CD14-positive monocyte (primary cell): ENCODE results near the gene ADGRG6. TPM values are rescaled to one million over a fixed set of nuclear protein-coding genes. Genes with fewer than 3 reads are reported as not detected.

ENCODE experiments used
- DNase-seq, 3 donors: peaks; one replicate each; pipeline ENCODE4 v3.0.0-alpha.2; 2011 to 2022
- H2AFZ ChIP-seq: 2 replicates; pipeline ENCODE4 v1.6.0; 2012; ENCODE audit warnings: mild to moderate bottlenecking, low read depth, low read length, inconsistent platforms; ENCODE audit not compliant: insufficient read depth, poor library complexity, severe bottlenecking
- H3K27ac ChIP-seq, 2 donors: 1 replicate in 1 of 2; 2 replicates in 1 of 2; pipeline ENCODE4 v1.5.1; 2012 to 2013; ENCODE audit warnings: low read length in 2 of 2, control low read depth in 1 of 2, inconsistent platforms in 1 of 2, low read depth in 1 of 2, mild to moderate bottlenecking in 1 of 2
- H3K27me3 ChIP-seq, 2 donors: one replicate each; pipeline versions ENCODE4 v1.6.0 to v1.6.1; 2011 to 2013; ENCODE audit warnings: low read length in 2 of 2; ENCODE audit not compliant: control insufficient read depth in 2 of 2, insufficient read depth in 2 of 2
- H3K36me3 ChIP-seq, 2 donors: replicated peaks in 1 of 2; 1 replicate in 1 of 2; 2 replicates in 1 of 2; pipeline versions ENCODE4 v1.5.1 to v1.6.1; 2012 to 2013; ENCODE audit warnings: low read length in 2 of 2, control low read depth in 1 of 2, inconsistent platforms in 1 of 2, mild to moderate bottlenecking in 1 of 2; ENCODE audit not compliant: insufficient read depth in 2 of 2, control insufficient read depth in 1 of 2
- H3K4me1 ChIP-seq, 2 donors: 1 replicate in 1 of 2; 2 replicates in 1 of 2; pipeline versions ENCODE4 v1.5.1 to v1.6.1; 2012 to 2013; ENCODE audit warnings: low read length in 2 of 2, control low read depth in 1 of 2, inconsistent platforms in 1 of 2, mild to moderate bottlenecking in 1 of 2, moderate library complexity in 1 of 2; ENCODE audit not compliant: insufficient read depth in 2 of 2, control insufficient read depth in 1 of 2
- H3K4me2 ChIP-seq: replicated peaks from 2 replicates; pipeline ENCODE3; 2012; ENCODE audit warnings: low read length, moderate library complexity, mild to moderate bottlenecking; ENCODE audit not compliant: poor library complexity, severe bottlenecking; ENCODE audit errors: extremely low read depth
- H3K4me3 ChIP-seq, 3 experiments: fragments of 200-600 bp in 1 of 3; sonication (generic) in 1 of 3; replicated peaks in 1 of 3; 1 replicate in 2 of 3; 2 replicates in 1 of 3; pipeline ENCODE4 v1.5.1; 2011 to 2013; ENCODE audit warnings: low read length in 3 of 3, mild to moderate bottlenecking in 3 of 3, control low read depth in 2 of 3, low read depth in 2 of 3, inconsistent platforms in 1 of 3, moderate library complexity in 1 of 3
- H3K79me2 ChIP-seq: 2 replicates; pipeline ENCODE4 v1.6.0; 2012; ENCODE audit warnings: mild to moderate bottlenecking, control low read depth, inconsistent platforms, low read length, moderate library complexity; ENCODE audit not compliant: insufficient read depth
- H3K9ac ChIP-seq: 2 replicates; pipeline ENCODE4 v1.6.0; 2017; ENCODE audit warnings: low read length, mild to moderate bottlenecking; ENCODE audit not compliant: insufficient read depth, poor library complexity, severe bottlenecking
- H3K9me3 ChIP-seq, 2 donors: replicated peaks in 1 of 2; 1 replicate in 1 of 2; 2 replicates in 1 of 2; pipeline versions ENCODE4 v1.5.1 to v1.6.1; 2012 to 2013; ENCODE audit warnings: low read length in 2 of 2, control low read depth in 1 of 2; ENCODE audit not compliant: control insufficient read depth in 1 of 2, insufficient read depth in 1 of 2
- H4K20me1 ChIP-seq: 2 replicates; pipeline ENCODE4 v1.6.0; 2012; ENCODE audit warnings: mild to moderate bottlenecking, low read length, control low read depth, moderate library complexity; ENCODE audit not compliant: insufficient read depth
- H3K27ac Mint-ChIP-seq, 7 donors: one replicate each; pipeline ENCODE4 v1.8.0; 2020; ENCODE audit warnings: mild to moderate bottlenecking in 7 of 7, mixed read lengths in 7 of 7, moderate library complexity in 6 of 7, inconsistent platforms in 2 of 7
- H3K27me3 Mint-ChIP-seq, 3 donors: one replicate each; pipeline ENCODE4 v1.8.0; 2021 to 2022; ENCODE audit warnings: low read depth in 3 of 3, mild to moderate bottlenecking in 3 of 3, mixed read lengths in 3 of 3, moderate library complexity in 3 of 3, inconsistent platforms in 1 of 3
- H3K36me3 Mint-ChIP-seq, 2 donors: one replicate each; pipeline ENCODE4 v1.8.0; 2020; ENCODE audit warnings: mixed read lengths in 2 of 2, inconsistent platforms in 1 of 2, mild to moderate bottlenecking in 1 of 2
- H3K4me1 Mint-ChIP-seq: one replicate; pipeline ENCODE4 v1.8.0; 2020; ENCODE audit warnings: mild to moderate bottlenecking, mixed read lengths
- H3K4me3 Mint-ChIP-seq, 2 donors: one replicate each; pipeline ENCODE4 v1.8.0; 2020; ENCODE audit warnings: mild to moderate bottlenecking in 2 of 2, mixed read lengths in 2 of 2, moderate library complexity in 1 of 2
- H3K9me3 Mint-ChIP-seq, 7 donors: one replicate each; pipeline ENCODE4 v1.8.0; 2020 to 2022; ENCODE audit warnings: mixed read lengths in 7 of 7, mild to moderate bottlenecking in 6 of 7, moderate library complexity in 6 of 7, inconsistent platforms in 2 of 7
- WGBS: methylation state at CpG from one replicate; pipeline ENCODE4 v1.1.5; 2013; ENCODE audit warnings: missing lambda C conversion rate; ENCODE audit not compliant: insufficient coverage; 5-methylcytosine and 5-hydroxymethylcytosine counted together
- intact Hi-C, 2 donors: fragments of 100-400 bp; cut with micrococcal nuclease; formaldehyde crosslinking; loops; one replicate each; pipeline versions ENCODE4 v1.15.0 to v1.15.1; 2023
- polyA plus RNA-seq, 3 donors: library from polyadenylated mRNA; depleted of rRNA in 1 of 3; unstranded in 2 of 3; stranded (reverse) in 1 of 3; fragments of 300-500 nt in 2 of 3; fragments of >200 nt in 1 of 3; fragmentation: Illumina TruSeq in 2 of 3; gene quantifications; 1 replicate in 2 of 3; 2 replicates in 1 of 3; pipeline ENCODE4 v1.2.3, GENCODE V29; 2012 to 2021
- TF ChIP-seq, protein P1 (sequence below): fragments of 200-600 bp; IDR thresholded peaks from one replicate; pipeline ENCODE4 v1.8.0; 2022; ENCODE audit warnings: antibody characterized with exemption, mild to moderate bottlenecking

The ADGRG6 gene
- polyA plus RNA-seq, 3 donors: 0.18 to 0.31 TPM; not detected in 1

- Histone ChIP-seq H4K20me1 (no peaks in the 10 kb centered on the region), H3K79me2 (no peaks in the 10 kb centered on the region), H3K27ac (no peak overlapping the region), H3K9me3 (no peaks in the 10 kb centered on the region), H2AFZ (no peak overlapping the region), H3K4me3 (no peak overlapping the region), H3K4me1 (no peaks in the 10 kb centered on the region), H3K27me3 (no peaks in the 10 kb centered on the region), H3K4me2 (no peak overlapping the region), H3K36me3 (no peaks in the 10 kb centered on the region), H3K9ac (no peak overlapping the region)
- Mint-ChIP-seq H3K4me1 (no peaks in the 10 kb centered on the region), H3K36me3 (no peaks in the 10 kb centered on the region), H3K27me3 (peaks cover 0 to 1% (median 0%) of the 10 kb centered on the region in 3 donors), H3K9me3 (no peaks in the 10 kb centered on the region), H3K27ac (no peak overlapping the region), H3K4me3 (no peak overlapping the region)
- TF ChIP-seq, protein P1, sequence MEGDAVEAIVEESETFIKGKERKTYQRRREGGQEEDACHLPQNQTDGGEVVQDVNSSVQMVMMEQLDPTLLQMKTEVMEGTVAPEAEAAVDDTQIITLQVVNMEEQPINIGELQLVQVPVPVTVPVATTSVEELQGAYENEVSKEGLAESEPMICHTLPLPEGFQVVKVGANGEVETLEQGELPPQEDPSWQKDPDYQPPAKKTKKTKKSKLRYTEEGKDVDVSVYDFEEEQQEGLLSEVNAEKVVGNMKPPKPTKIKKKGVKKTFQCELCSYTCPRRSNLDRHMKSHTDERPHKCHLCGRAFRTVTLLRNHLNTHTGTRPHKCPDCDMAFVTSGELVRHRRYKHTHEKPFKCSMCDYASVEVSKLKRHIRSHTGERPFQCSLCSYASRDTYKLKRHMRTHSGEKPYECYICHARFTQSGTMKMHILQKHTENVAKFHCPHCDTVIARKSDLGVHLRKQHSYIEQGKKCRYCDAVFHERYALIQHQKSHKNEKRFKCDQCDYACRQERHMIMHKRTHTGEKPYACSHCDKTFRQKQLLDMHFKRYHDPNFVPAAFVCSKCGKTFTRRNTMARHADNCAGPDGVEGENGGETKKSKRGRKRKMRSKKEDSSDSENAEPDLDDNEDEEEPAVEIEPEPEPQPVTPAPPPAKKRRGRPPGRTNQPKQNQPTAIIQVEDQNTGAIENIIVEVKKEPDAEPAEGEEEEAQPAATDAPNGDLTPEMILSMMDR: no peak
- no CpG with 5 or more reads among the region's 3 CpGs for WGBS
- DNase-seq: no peak
- intact Hi-C loops: no loop called here
These were observed 19.6 kb downstream of the ADGRG6 start for GRCh38 chr6:142321451-142321850.

- Histone ChIP-seq H4K20me1 (no peaks in the 10 kb centered on the region), H3K79me2 (no peaks in the 10 kb centered on the region), H3K36me3 (no peaks in the 10 kb centered on the region), H3K4me1 (no peaks in the 10 kb centered on the region), H3K9me3 (no peaks in the 10 kb centered on the region), H3K27ac (no peak overlapping the region), H3K4me3 (no peak overlapping the region), H3K4me2 (no peak overlapping the region), H2AFZ (no peak overlapping the region), H3K27me3 (no peaks in the 10 kb centered on the region), H3K9ac (no peak overlapping the region)
- no CpG with 5 or more reads among the region's 5 CpGs for WGBS
- TF ChIP-seq, protein P1: no peak
- Mint-ChIP-seq H3K36me3 (no peaks in the 10 kb centered on the region), H3K9me3 (no peaks in the 10 kb centered on the region), H3K27me3 (peaks cover 0 to 1% (median 0%) of the 10 kb centered on the region in 3 donors), H3K27ac (no peak overlapping the region), H3K4me1 (peaks cover 2% of the 10 kb centered on the region), H3K4me3 (no peak overlapping the region)
- intact Hi-C loops: no loop called here
- no peak for DNase-seq
These were observed 20.3 kb downstream of the ADGRG6 start for GRCh38 chr6:142322066-142322465.
